SK-N-SH treated with all-trans-retinoic acid at 6 μM for 48 hours (cell line): ENCODE data around the gene RAD9B.

Experiments
- ARNTL ChIP-seq: fragments of 450-650 bp; formaldehyde crosslinking; IDR thresholded peaks from 2 replicates; pipeline ENCODE4 v1.5.0; 2020; ENCODE audit warnings: low read depth, mild to moderate bottlenecking, moderate library complexity, borderline replicate concordance
- BACH2 ChIP-seq: fragments of 250-450 bp; sonication (Bioruptor Pico); IDR thresholded peaks from 2 replicates; pipeline ENCODE4 v1.9.0; 2021; ENCODE audit warnings: mild to moderate bottlenecking, borderline replicate concordance
- GLIS3 ChIP-seq: fragments of 250-450 bp; sonication (Bioruptor Pico); IDR thresholded peaks from 2 replicates; pipeline ENCODE4 v1.5.0; 2020; ENCODE audit warnings: mild to moderate bottlenecking, moderate library complexity
- ISL1 ChIP-seq: fragments of 250-450 bp; sonication (Bioruptor Pico); IDR thresholded peaks from 2 replicates; pipeline ENCODE4 v2.1.2; 2022; ENCODE audit warnings: mild to moderate bottlenecking, moderate library complexity
- SNAI2 ChIP-seq: fragments of 250-450 bp; sonication (Bioruptor Pico); IDR thresholded peaks from 2 replicates; pipeline ENCODE4 v1.5.0; 2020; ENCODE audit warnings: mild to moderate bottlenecking, moderate library complexity
- ZNF565 ChIP-seq: fragments of 450-650 bp; formaldehyde crosslinking; conservative IDR thresholded peaks from 2 replicates; pipeline ENCODE4 v1.5.0; 2020; ENCODE audit warnings: low read depth, mild to moderate bottlenecking, moderate library complexity
- TF ChIP-seq, protein P1 (sequence below): fragments of 250-450 bp; sonication (Bioruptor Pico); IDR thresholded peaks from 2 replicates; pipeline ENCODE4 v1.5.0; 2020; ENCODE audit warnings: mild to moderate bottlenecking, moderate library complexity
- TF ChIP-seq, protein P2 (sequence below): fragments of 250-450 bp; sonication (Bioruptor Pico); IDR thresholded peaks from 2 replicates; pipeline ENCODE4 v1.5.1; 2021; ENCODE audit warnings: mild to moderate bottlenecking, moderate library complexity
- TF ChIP-seq, protein P3 (sequence below): fragments of 250-450 bp; sonication (Bioruptor Pico); IDR thresholded peaks from 2 replicates; pipeline ENCODE4 v1.5.1; 2020; ENCODE audit warnings: low read depth, mild to moderate bottlenecking, moderate library complexity
- TF ChIP-seq, protein P4 (sequence below): fragments of 250-450 bp; sonication (Bioruptor Pico); IDR thresholded peaks from 2 replicates; pipeline ENCODE4 v1.8.0; 2020; ENCODE audit warnings: mild to moderate bottlenecking, moderate library complexity, borderline replicate concordance

DNA sequence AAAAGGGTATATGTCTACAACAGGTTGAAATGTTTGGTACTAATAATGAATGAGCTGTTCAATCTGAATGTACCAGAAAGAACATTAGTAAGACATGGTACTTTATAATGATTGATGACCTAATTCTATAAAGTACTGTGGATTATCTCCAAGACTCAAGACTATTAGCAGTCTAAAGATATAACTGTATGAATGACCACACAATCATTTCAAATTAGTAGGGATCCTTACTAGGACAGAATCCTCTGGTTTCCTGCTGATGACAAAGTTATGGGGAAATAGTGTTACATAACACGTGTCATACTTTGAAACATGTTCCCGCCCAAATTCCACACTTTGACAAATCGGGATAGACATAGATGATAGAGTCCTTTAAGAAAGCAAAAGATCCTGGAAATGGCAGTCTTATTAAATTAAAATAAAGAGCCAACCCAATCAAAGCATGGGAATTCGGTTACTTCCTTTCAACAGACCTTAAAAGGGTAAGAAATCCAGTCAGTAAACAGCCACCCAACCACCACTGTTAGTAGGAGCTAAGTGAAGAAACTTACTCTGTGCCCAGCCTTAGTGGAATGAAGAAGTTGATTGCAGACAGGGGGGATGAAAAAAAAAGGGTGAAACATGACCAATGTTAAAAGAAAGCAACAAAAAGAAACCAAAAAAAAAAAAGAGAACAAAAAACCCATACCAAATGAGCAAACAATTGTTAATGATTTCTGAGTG is 3.0 kb upstream of the RAD9B start:
- TF ChIP-seq, protein P1, sequence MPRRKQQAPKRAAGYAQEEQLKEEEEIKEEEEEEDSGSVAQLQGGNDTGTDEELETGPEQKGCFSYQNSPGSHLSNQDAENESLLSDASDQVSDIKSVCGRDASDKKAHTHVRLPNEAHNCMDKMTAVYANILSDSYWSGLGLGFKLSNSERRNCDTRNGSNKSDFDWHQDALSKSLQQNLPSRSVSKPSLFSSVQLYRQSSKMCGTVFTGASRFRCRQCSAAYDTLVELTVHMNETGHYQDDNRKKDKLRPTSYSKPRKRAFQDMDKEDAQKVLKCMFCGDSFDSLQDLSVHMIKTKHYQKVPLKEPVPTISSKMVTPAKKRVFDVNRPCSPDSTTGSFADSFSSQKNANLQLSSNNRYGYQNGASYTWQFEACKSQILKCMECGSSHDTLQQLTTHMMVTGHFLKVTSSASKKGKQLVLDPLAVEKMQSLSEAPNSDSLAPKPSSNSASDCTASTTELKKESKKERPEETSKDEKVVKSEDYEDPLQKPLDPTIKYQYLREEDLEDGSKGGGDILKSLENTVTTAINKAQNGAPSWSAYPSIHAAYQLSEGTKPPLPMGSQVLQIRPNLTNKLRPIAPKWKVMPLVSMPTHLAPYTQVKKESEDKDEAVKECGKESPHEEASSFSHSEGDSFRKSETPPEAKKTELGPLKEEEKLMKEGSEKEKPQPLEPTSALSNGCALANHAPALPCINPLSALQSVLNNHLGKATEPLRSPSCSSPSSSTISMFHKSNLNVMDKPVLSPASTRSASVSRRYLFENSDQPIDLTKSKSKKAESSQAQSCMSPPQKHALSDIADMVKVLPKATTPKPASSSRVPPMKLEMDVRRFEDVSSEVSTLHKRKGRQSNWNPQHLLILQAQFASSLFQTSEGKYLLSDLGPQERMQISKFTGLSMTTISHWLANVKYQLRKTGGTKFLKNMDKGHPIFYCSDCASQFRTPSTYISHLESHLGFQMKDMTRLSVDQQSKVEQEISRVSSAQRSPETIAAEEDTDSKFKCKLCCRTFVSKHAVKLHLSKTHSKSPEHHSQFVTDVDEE, result no peak
- TF ChIP-seq, protein P2, sequence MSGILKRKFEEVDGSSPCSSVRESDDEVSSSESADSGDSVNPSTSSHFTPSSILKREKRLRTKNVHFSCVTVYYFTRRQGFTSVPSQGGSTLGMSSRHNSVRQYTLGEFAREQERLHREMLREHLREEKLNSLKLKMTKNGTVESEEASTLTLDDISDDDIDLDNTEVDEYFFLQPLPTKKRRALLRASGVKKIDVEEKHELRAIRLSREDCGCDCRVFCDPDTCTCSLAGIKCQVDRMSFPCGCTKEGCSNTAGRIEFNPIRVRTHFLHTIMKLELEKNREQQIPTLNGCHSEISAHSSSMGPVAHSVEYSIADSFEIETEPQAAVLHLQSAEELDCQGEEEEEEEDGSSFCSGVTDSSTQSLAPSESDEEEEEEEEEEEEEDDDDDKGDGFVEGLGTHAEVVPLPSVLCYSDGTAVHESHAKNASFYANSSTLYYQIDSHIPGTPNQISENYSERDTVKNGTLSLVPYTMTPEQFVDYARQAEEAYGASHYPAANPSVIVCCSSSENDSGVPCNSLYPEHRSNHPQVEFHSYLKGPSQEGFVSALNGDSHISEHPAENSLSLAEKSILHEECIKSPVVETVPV (CRISPR knock-in tag), result no peak
- TF ChIP-seq ARNTL (no peak), BACH2 (no peak), ISL1 (CRISPR knock-in tag) (peak; percentile 51; the same call in 1 of the 2 replicates), GLIS3 (no peak), ZNF565 (CRISPR knock-in tag) (no peak), SNAI2 (CRISPR knock-in tag) (no peak)
- TF ChIP-seq, protein P3, sequence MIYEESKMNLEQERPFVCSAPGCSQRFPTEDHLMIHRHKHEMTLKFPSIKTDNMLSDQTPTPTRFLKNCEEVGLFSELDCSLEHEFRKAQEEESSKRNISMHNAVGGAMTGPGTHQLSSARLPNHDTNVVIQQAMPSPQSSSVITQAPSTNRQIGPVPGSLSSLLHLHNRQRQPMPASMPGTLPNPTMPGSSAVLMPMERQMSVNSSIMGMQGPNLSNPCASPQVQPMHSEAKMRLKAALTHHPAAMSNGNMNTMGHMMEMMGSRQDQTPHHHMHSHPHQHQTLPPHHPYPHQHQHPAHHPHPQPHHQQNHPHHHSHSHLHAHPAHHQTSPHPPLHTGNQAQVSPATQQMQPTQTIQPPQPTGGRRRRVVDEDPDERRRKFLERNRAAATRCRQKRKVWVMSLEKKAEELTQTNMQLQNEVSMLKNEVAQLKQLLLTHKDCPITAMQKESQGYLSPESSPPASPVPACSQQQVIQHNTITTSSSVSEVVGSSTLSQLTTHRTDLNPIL (CRISPR knock-in tag), result no peak
- TF ChIP-seq, protein P4, sequence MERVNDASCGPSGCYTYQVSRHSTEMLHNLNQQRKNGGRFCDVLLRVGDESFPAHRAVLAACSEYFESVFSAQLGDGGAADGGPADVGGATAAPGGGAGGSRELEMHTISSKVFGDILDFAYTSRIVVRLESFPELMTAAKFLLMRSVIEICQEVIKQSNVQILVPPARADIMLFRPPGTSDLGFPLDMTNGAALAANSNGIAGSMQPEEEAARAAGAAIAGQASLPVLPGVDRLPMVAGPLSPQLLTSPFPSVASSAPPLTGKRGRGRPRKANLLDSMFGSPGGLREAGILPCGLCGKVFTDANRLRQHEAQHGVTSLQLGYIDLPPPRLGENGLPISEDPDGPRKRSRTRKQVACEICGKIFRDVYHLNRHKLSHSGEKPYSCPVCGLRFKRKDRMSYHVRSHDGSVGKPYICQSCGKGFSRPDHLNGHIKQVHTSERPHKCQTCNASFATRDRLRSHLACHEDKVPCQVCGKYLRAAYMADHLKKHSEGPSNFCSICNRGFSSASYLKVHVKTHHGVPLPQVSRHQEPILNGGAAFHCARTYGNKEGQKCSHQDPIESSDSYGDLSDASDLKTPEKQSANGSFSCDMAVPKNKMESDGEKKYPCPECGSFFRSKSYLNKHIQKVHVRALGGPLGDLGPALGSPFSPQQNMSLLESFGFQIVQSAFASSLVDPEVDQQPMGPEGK (CRISPR knock-in tag), result no peak
